ENCODE results near the gene SKAP1. TPM values are rescaled to one million over a fixed set of nuclear protein-coding genes. Genes with fewer than 3 reads are reported as not detected.

SKAP1 gene
- total RNA-seq, 6 experiments from 2014 or later, result 4.5 to 51.0 (median 17.5) TPM

- Histone ChIP-seq H3K4me3 (no peak overlapping the region), H3K36me3 (no peaks in the 10 kb centered on the region), H3K9me3 (no peaks in the 10 kb centered on the region), H3K4me1 (no peaks in the 10 kb centered on the region), H3K27ac (no peak overlapping the region), H3K27me3 (no peaks in the 10 kb centered on the region)
- 0% methylated on average over 1 of the region's 1 CpG for whole genome bisulfite sequencing (ENCODE audit: insufficient coverage, low coverage, low lambda C conversion rate, missing lambda C conversion rate)
- TF ChIP-seq POLR2A (IDR thresholded peaks at IDR 0.05), result no peak
- TF ChIP-seq CTCF (IDR thresholded peaks at IDR 0.05), result peak in 3 of 4 donors; percentile 27 to 33 (median 28)
- DNase-seq, result no peak
- intact Hi-C loops (cut with DNase I), result no loop called here
- ATAC-seq, result peak in 2 of 4 donors; percentile 45 to 59
These were observed 248.4 kb downstream of the SKAP1 start for GRCh38 chr17:48181653-48182052.

GRCh38 chr17:48180842-48181629 is 249.0 kb downstream of the SKAP1 start:
- no peaks in the 10 kb centered on the region for H3K27me3 ChIP-seq
- no peak for ATAC-seq
- intact Hi-C loops (cut with DNase I), result no loop called here
- H3K9me3 ChIP-seq, result no peaks in the 10 kb centered on the region
- no peak overlapping the region for H3K4me3 ChIP-seq
- TF ChIP-seq CTCF (IDR thresholded peaks at IDR 0.05), result no peak
- TF ChIP-seq POLR2A (IDR thresholded peaks at IDR 0.05), result no peak
- DNase-seq, result no peak
- no peaks in the 10 kb centered on the region for H3K4me1 ChIP-seq
- 67% methylated on average over 4 of the region's 7 CpGs for WGBS (ENCODE audit: insufficient coverage, low coverage, low lambda C conversion rate, missing lambda C conversion rate)
- H3K36me3 ChIP-seq, result no peaks in the 10 kb centered on the region
- H3K27ac ChIP-seq, result no peak overlapping the region

- no peak for DNase-seq
- TF ChIP-seq POLR2A (IDR thresholded peaks at IDR 0.05), result no peak
- TF ChIP-seq CTCF (IDR thresholded peaks at IDR 0.05), result no peak
- H3K4me1 ChIP-seq, result no peaks in the 10 kb centered on the region
- H3K27ac ChIP-seq, result no peak overlapping the region
- H3K4me3 ChIP-seq, result no peak overlapping the region
- ATAC-seq, result no peak
- no peaks in the 10 kb centered on the region for H3K36me3 ChIP-seq
- 46% methylated on average over 3 of the region's 4 CpGs for WGBS (ENCODE audit: insufficient coverage, low coverage, low lambda C conversion rate, missing lambda C conversion rate)
- intact Hi-C loops (cut with DNase I), result no loop called here
- no peaks in the 10 kb centered on the region for H3K27me3 ChIP-seq
- no peaks in the 10 kb centered on the region for H3K9me3 ChIP-seq
These were observed 250.7 kb downstream of the SKAP1 start for GRCh38 chr17:48179071-48179945.

GRCh38 chr17:48178317-48178716 is 251.7 kb downstream of the SKAP1 start:
- no peak for TF ChIP-seq CTCF (IDR thresholded peaks at IDR 0.05)
- no peak for TF ChIP-seq POLR2A (IDR thresholded peaks at IDR 0.05)
- no peaks in the 10 kb centered on the region for H3K4me1 ChIP-seq
- WGBS (ENCODE audit: insufficient coverage, low coverage, low lambda C conversion rate, missing lambda C conversion rate), result 75% methylated on average over 4 of the region's 4 CpGs
- ATAC-seq, result no peak
- no peak for DNase-seq
- no peaks in the 10 kb centered on the region for H3K27me3 ChIP-seq
- no peak overlapping the region for H3K27ac ChIP-seq
- H3K9me3 ChIP-seq, result no peaks in the 10 kb centered on the region
- intact Hi-C loops (cut with DNase I), result no loop called here
- no peak overlapping the region for H3K4me3 ChIP-seq
- H3K36me3 ChIP-seq, result no peaks in the 10 kb centered on the region
